GM21515 (cell line): Measurements from ENCODE around the gene PVALB.
A peak's percentile ranks its signal among the peaks of the same experiment; 100 is the strongest.

Source experiments
- ATAC-seq: cut with Tn5 transposase; IDR thresholded peaks from one replicate; pipeline ENCODE4 v1.9.1; 2021; ENCODE audit not compliant: unreplicated experiment

The PVALB gene

GRCh38 chr22:36816636-36817524 lies at the start of gene PVALB:
TSS of gene PVALB (minus strand) at chr22:36817035. CDS start at chr22:36817005, 30 bp downstream.
- ATAC-seq, result no peak

GRCh38 chr22:36865346-36865745 lies 48.5 kb upstream of the PVALB start:
- ATAC-seq, result no peak

GRCh38 chr22:36864454-36865215 lies 47.8 kb upstream of the PVALB start:
- no peak for ATAC-seq

- ATAC-seq, result no peak
These were observed 47.1 kb upstream of the PVALB start for GRCh38 chr22:36863979-36864378.

GRCh38 chr22:36863281-36863680 lies 46.4 kb upstream of the PVALB start:
- no peak for ATAC-seq

- no peak for ATAC-seq
These were observed 45.7 kb upstream of the PVALB start for GRCh38 chr22:36862251-36863242.

GRCh38 chr22:36860821-36861659 lies 44.2 kb upstream of the PVALB start, which contains the start of gene NCF4:
TSS of gene NCF4 (plus strand) at chr22:36861006. CDS start at chr22:36861172, 166 bp downstream.
- ATAC-seq, result peak; percentile 57

GRCh38 chr22:36860438-36860820 lies 43.6 kb upstream of the PVALB start:
- ATAC-seq, result no peak

GRCh38 chr22:36860017-36860416 lies 43.2 kb upstream of the PVALB start:
- ATAC-seq, result no peak

- no peak for ATAC-seq
These were observed 42.1 kb upstream of the PVALB start for GRCh38 chr22:36858966-36859365.

- ATAC-seq, result no peak
These were observed 41.3 kb upstream of the PVALB start for GRCh38 chr22:36858156-36858555.

- no peak for ATAC-seq
These were observed 39.9 kb upstream of the PVALB start for GRCh38 chr22:36856792-36857135.

GRCh38 chr22:36856121-36856791 lies 39.4 kb upstream of the PVALB start:
- ATAC-seq, result no peak

- ATAC-seq, result no peak
These were observed 38.6 kb upstream of the PVALB start for GRCh38 chr22:36855478-36855877.

- no peak for ATAC-seq
These were observed 36.7 kb upstream of the PVALB start for GRCh38 chr22:36853407-36854099.

GRCh38 chr22:36852056-36852973 lies 35.5 kb upstream of the PVALB start:
- ATAC-seq, result no peak

- ATAC-seq, result no peak
These were observed 33.8 kb upstream of the PVALB start for GRCh38 chr22:36850682-36851081.

GRCh38 chr22:36850056-36850455 lies 33.2 kb upstream of the PVALB start:
- ATAC-seq, result no peak
